Hindlimb muscle (tissue), 1 donor: Measurements from ENCODE around the gene MYL7. TPM values are rescaled to one million over a fixed set of nuclear protein-coding genes. Genes with fewer than 3 reads are reported as not detected.

Experiments used
- DNase-seq: peaks from one replicate; pipeline ENCODE4 v3.0.0-alpha.2; 2013
- polyA plus RNA-seq: library from polyadenylated mRNA; unstranded; fragments of 120-200 nt; gene quantifications from one replicate; pipeline ENCODE4 v1.2.1, GENCODE V29; 2013; ENCODE audit not compliant: insufficient read length

Gene MYL7
- polyA plus RNA-seq, 1 donor: 5.1 TPM

GRCh38 chr7:44150466-44150832 is 9.3 kb upstream of the MYL7 start:
- peak; percentile 52 for DNase-seq

GRCh38 chr7:44149571-44150465 is 8.7 kb upstream of the MYL7 start:
- peak; percentile 67 for DNase-seq

- no peak for DNase-seq
Measured at GRCh38 chr7:44148961-44149536, 7.9 kb upstream of the MYL7 start.

- DNase-seq: no peak
Measured at GRCh38 chr7:44148166-44148565, 7.0 kb upstream of the MYL7 start.

- DNase-seq: peak; percentile 57
Measured at GRCh38 chr7:44147026-44147991, 6.2 kb upstream of the MYL7 start.

GRCh38 chr7:44145969-44146911 is 5.1 kb upstream of the MYL7 start:
- peak; percentile 58 for DNase-seq

- no peak for DNase-seq
Measured at GRCh38 chr7:44145479-44145968, 4.4 kb upstream of the MYL7 start.

- DNase-seq: no peak
Measured at GRCh38 chr7:44144968-44145478, 3.9 kb upstream of the MYL7 start.

- no peak for DNase-seq
Measured at GRCh38 chr7:44144426-44144967, 3.4 kb upstream of the MYL7 start.

GRCh38 chr7:44143646-44144250 is 2.6 kb upstream of the MYL7 start:
- DNase-seq: no peak

- no peak for DNase-seq
Measured at GRCh38 chr7:44142028-44142427, 896 bp upstream of the MYL7 start.

- DNase-seq: no peak
Measured at GRCh38 chr7:44140341-44140740, 791 bp downstream of the MYL7 start.

- no peak for DNase-seq
Measured at GRCh38 chr7:44139311-44140010, 1.7 kb downstream of the MYL7 start.

- no peak for DNase-seq
Measured at GRCh38 chr7:44138698-44139097, 2.4 kb downstream of the MYL7 start.

GRCh38 chr7:44136731-44137130 is 4.4 kb downstream of the MYL7 start:
- DNase-seq: no peak

GRCh38 chr7:44134943-44135628 is 6.0 kb downstream of the MYL7 start:
- no peak for DNase-seq

- DNase-seq: no peak
Measured at GRCh38 chr7:44133295-44133694, 7.8 kb downstream of the MYL7 start.

- DNase-seq: no peak
Measured at GRCh38 chr7:44132039-44132438, 9.1 kb downstream of the MYL7 start.
